GM18508 (cell line): ENCODE results near the gene NSUN7.
"Not testable (repeated sequence)": the region's sequence is repeated elsewhere in the genome, so short reads cannot be mapped to it uniquely, and the experiment has no call there.

Experiments
- ATAC-seq: cut with Tn5 transposase; IDR thresholded peaks from one replicate; pipeline ENCODE4 v1.9.1; 2021; ENCODE audit warnings: moderate number of reproducible peaks; ENCODE audit not compliant: insufficient read depth, unreplicated experiment

The NSUN7 gene

GRCh38 chr4:40749717-40750460 lies at the start of gene NSUN7:
Gene NSUN7 (plus strand): TSS chr4:40749955. CDS start chr4:40750694, 739 bp downstream.
- ATAC-seq = no peak

- no peak for ATAC-seq
Observed at GRCh38 chr4:40702137-40702799, 47.5 kb upstream of the NSUN7 start.

- no peak for ATAC-seq
Observed at GRCh38 chr4:40702800-40703151, 47.0 kb upstream of the NSUN7 start.

- no peak for ATAC-seq
Observed at GRCh38 chr4:40704073-40704472, 45.7 kb upstream of the NSUN7 start.

GRCh38 chr4:40710484-40711254 lies 39.1 kb upstream of the NSUN7 start:
- ATAC-seq = no peak

- ATAC-seq = not testable (repeated sequence)
Observed at GRCh38 chr4:40713001-40713400, 36.8 kb upstream of the NSUN7 start.

GRCh38 chr4:40713798-40714197 lies 36.0 kb upstream of the NSUN7 start:
- ATAC-seq = no peak

GRCh38 chr4:40718586-40718985 lies 31.2 kb upstream of the NSUN7 start:
- no peak for ATAC-seq

GRCh38 chr4:40719008-40719623 lies 30.6 kb upstream of the NSUN7 start:
- ATAC-seq = no peak

- ATAC-seq = no peak
Observed at GRCh38 chr4:40720351-40720750, 29.4 kb upstream of the NSUN7 start.

- ATAC-seq = no peak
Observed at GRCh38 chr4:40720916-40721315, 28.8 kb upstream of the NSUN7 start.

GRCh38 chr4:40721730-40722171 lies 28.0 kb upstream of the NSUN7 start:
- no peak for ATAC-seq

GRCh38 chr4:40722576-40723161 lies 27.1 kb upstream of the NSUN7 start:
- ATAC-seq = peak; percentile 66

- no peak for ATAC-seq
Observed at GRCh38 chr4:40723728-40724127, 26.0 kb upstream of the NSUN7 start.

GRCh38 chr4:40728333-40728732 lies 21.4 kb upstream of the NSUN7 start:
- ATAC-seq = no peak

- ATAC-seq = no peak
Observed at GRCh38 chr4:40729555-40729954, 20.2 kb upstream of the NSUN7 start.

GRCh38 chr4:40730091-40730679 lies 19.6 kb upstream of the NSUN7 start:
- ATAC-seq = no peak

GRCh38 chr4:40731361-40731760 lies 18.4 kb upstream of the NSUN7 start:
- ATAC-seq = no peak

GRCh38 chr4:40731792-40732245 lies 17.9 kb upstream of the NSUN7 start:
- no peak for ATAC-seq

- no peak for ATAC-seq
Observed at GRCh38 chr4:40733752-40734151, 16.0 kb upstream of the NSUN7 start.
